OCI-LY1 (cell line): ENCODE results near the gene CPD.
"Not testable (repeated sequence)": the region's sequence is repeated elsewhere in the genome, so short reads cannot be mapped to it uniquely, and the experiment has no call there.

ENCODE experiments used
- H2AFZ ChIP-seq: fragments of 200-600 bp; sonication (generic), shearing (Covaris generic); 2 replicates; pipeline ENCODE4 v1.6.0; 2014; ENCODE audit warnings: antibody characterized with exemption, mild to moderate bottlenecking, low read length
- H3F3A ChIP-seq: fragments of 200-600 bp; sonication (generic), shearing (Covaris generic); 2 replicates; pipeline ENCODE4 v1.6.0; 2014; ENCODE audit warnings: mild to moderate bottlenecking, antibody characterized with exemption, low read length, moderate library complexity; ENCODE audit not compliant: insufficient read depth
- H3K27ac ChIP-seq: fragments of 200-600 bp; sonication (generic); 2 replicates; pipeline ENCODE4 v1.5.1; 2014; ENCODE audit warnings: low read length, mixed run types, mild to moderate bottlenecking, low read depth; ENCODE audit not compliant: poor library complexity, severe bottlenecking
- H3K27me3 ChIP-seq: fragments of 200-600 bp; sonication (generic); 2 replicates; pipeline ENCODE4 v1.6.0; 2014; ENCODE audit warnings: antibody characterized with exemption, mild to moderate bottlenecking, low read length, moderate library complexity; ENCODE audit not compliant: insufficient read depth
- H3K36me3 ChIP-seq: fragments of 200-600 bp; sonication (generic); 2 replicates; pipeline ENCODE4 v1.6.1; 2014; ENCODE audit warnings: mild to moderate bottlenecking, antibody characterized with exemption, low read length, moderate library complexity, mixed read lengths; ENCODE audit not compliant: insufficient read depth
- H3K4me1 ChIP-seq: fragments of 200-600 bp; sonication (generic); 2 replicates; pipeline ENCODE4 v1.5.1; 2014; ENCODE audit warnings: mild to moderate bottlenecking, low read length, moderate library complexity; ENCODE audit not compliant: insufficient read depth, severe bottlenecking
- H3K4me2 ChIP-seq: fragments of 200-600 bp; sonication (generic), shearing (Covaris generic); 2 replicates; pipeline ENCODE4 v1.6.1; 2014; ENCODE audit warnings: low read length
- H3K4me3 ChIP-seq: fragments of 200-600 bp; sonication (generic); 2 replicates; pipeline ENCODE4 v1.5.1; 2014; ENCODE audit warnings: low read length, low read depth, mild to moderate bottlenecking, mixed read lengths; ENCODE audit not compliant: poor library complexity, severe bottlenecking
- H3K79me2 ChIP-seq: fragments of 200-600 bp; shearing (Covaris generic); 2 replicates; pipeline ENCODE4 v1.6.1; 2016; ENCODE audit warnings: mixed run types, low read length, mixed read lengths; ENCODE audit not compliant: insufficient read depth
- H3K9ac ChIP-seq: fragments of 200-600 bp; sonication (generic), shearing (Covaris generic); 2 replicates; pipeline ENCODE4 v1.6.1; 2014; ENCODE audit warnings: mild to moderate bottlenecking, low read length, mixed read lengths
- H3K9me2 ChIP-seq: fragments of 200-600 bp; sonication (generic), shearing (Covaris generic); 2 replicates; pipeline ENCODE4 v1.6.1; 2014; ENCODE audit warnings: low read depth, mild to moderate bottlenecking, low read length, mixed read lengths
- H3K9me3 ChIP-seq: fragments of 200-600 bp; shearing (Covaris generic); 2 replicates; pipeline ENCODE4 v1.6.1; 2014; ENCODE audit warnings: low read length, mixed read lengths
- H4K20me1 ChIP-seq: fragments of 200-600 bp; sonication (generic), shearing (Covaris generic); 2 replicates; pipeline ENCODE4 v1.6.0; 2016; ENCODE audit warnings: mild to moderate bottlenecking, low read length; ENCODE audit not compliant: insufficient read depth
- EZH2 ChIP-seq: fragments of 200-600 bp; sonication (generic), shearing (Covaris generic); IDR thresholded peaks from 2 replicates; pipeline ENCODE4 v1.8.0; 2017; ENCODE audit warnings: borderline replicate concordance, mixed run types, mild to moderate bottlenecking, antibody characterized with exemption, low read length, moderate library complexity, mixed read lengths
- TF ChIP-seq, protein P1 (sequence below): fragments of 200-600 bp; sonication (generic), shearing (Covaris generic); IDR thresholded peaks from 2 replicates; pipeline ENCODE4 v1.5.1; 2017; ENCODE audit warnings: mild to moderate bottlenecking, antibody characterized with exemption, low read length, moderate library complexity, mixed read lengths

The CPD gene

GRCh38 chr17:30349252-30349651, 29.5 kb upstream of the CPD start:
- Histone ChIP-seq H3K27me3 (no peaks in the 10 kb centered on the region), H3K9me3 (no peaks in the 10 kb centered on the region), H3K9me2 (no peaks in the 10 kb centered on the region), H3K36me3 (no peaks in the 10 kb centered on the region), H3K79me2 (no peaks in the 10 kb centered on the region), H3F3A (no peaks in the 10 kb centered on the region), H3K4me3 (no peak overlapping the region), H3K9ac (no peak overlapping the region), H2AFZ (no peak overlapping the region), H4K20me1 (no peaks in the 10 kb centered on the region), H3K4me1 (peaks cover 6% of the 10 kb centered on the region), H3K4me2 (no peak overlapping the region), H3K27ac (no peak overlapping the region)
- TF ChIP-seq, protein P1, sequence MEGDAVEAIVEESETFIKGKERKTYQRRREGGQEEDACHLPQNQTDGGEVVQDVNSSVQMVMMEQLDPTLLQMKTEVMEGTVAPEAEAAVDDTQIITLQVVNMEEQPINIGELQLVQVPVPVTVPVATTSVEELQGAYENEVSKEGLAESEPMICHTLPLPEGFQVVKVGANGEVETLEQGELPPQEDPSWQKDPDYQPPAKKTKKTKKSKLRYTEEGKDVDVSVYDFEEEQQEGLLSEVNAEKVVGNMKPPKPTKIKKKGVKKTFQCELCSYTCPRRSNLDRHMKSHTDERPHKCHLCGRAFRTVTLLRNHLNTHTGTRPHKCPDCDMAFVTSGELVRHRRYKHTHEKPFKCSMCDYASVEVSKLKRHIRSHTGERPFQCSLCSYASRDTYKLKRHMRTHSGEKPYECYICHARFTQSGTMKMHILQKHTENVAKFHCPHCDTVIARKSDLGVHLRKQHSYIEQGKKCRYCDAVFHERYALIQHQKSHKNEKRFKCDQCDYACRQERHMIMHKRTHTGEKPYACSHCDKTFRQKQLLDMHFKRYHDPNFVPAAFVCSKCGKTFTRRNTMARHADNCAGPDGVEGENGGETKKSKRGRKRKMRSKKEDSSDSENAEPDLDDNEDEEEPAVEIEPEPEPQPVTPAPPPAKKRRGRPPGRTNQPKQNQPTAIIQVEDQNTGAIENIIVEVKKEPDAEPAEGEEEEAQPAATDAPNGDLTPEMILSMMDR = no peak
- no peak for TF ChIP-seq EZH2

GRCh38 chr17:30351263-30351662, 27.5 kb upstream of the CPD start:
- not testable (repeated sequence) for H3K4me1 ChIP-seq

DNA sequence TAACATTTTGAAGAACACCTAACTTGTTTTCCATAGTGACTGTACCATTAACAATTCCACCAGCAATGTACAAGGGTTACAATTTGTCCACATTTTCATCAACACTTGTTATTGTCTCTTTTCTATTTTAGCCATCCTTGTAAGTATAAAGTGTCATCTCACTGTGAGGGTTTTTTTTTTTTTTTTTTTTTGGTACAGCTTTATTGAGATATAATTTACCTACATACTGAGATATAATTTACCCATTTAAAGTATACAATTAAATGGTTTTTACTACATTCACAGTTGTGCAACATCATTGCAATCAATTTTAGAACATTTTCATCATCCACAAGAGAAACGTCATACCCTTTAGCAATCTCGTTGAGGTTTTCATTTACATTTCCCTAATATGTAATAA, 27.0 kb upstream of the CPD start:
- TF ChIP-seq EZH2 = no peak
- TF ChIP-seq, protein P1 = no peak
- no peak overlapping the region for H3K9ac ChIP-seq
- no peak overlapping the region for H2AFZ ChIP-seq

More at GRCh38 chr17:30351263-30351662, 27.5 kb upstream of the CPD start:
- not testable (repeated sequence) for H3K9me3 ChIP-seq, H3K4me2 ChIP-seq, H3K9me2 ChIP-seq, H3K79me2 ChIP-seq, H3K27ac ChIP-seq, H3F3A ChIP-seq, H4K20me1 ChIP-seq, H3K9ac ChIP-seq, H3K36me3 ChIP-seq, H3K4me3 ChIP-seq, H3K27me3 ChIP-seq, H2AFZ ChIP-seq

DNA sequence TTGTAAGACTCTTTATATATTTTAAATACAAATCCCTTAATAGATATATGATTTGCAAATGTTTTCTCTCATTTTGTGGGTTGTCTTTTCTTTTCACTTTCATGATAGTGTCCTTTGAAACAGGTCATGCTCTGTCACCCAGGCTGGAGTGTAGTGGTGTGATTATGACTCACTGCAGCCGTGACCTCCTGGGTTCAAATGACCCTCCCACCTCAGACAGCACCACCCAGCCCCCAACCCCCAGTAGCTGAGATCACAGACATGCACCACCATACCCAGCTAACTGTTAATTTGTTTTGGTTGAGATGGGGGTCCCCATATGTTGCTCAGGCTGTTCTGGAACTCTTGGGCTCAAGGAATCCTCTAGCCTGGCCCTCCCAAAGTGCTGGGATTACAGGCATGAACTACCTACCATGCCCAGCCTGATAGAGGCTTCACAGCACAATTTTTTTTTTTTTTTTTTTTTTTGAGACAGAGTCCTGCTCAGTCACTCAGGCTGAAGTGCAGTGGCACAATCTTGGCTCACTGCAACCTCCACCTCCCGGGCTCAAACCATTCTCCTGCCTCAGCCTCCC, 26.4 kb upstream of the CPD start:
- Histone ChIP-seq H3K36me3 (no peaks in the 10 kb centered on the region), H3K79me2 (no peaks in the 10 kb centered on the region), H3K27ac (no peak overlapping the region), H3K4me3 (no peak overlapping the region), H3K9me2 (no peaks in the 10 kb centered on the region), H3K9ac (no peak overlapping the region), H3K4me1 (no peaks in the 10 kb centered on the region), H2AFZ (no peak overlapping the region), H4K20me1 (no peaks in the 10 kb centered on the region), H3F3A (no peaks in the 10 kb centered on the region), H3K27me3 (no peaks in the 10 kb centered on the region), H3K9me3 (no peaks in the 10 kb centered on the region), H3K4me2 (no peak overlapping the region)
- TF ChIP-seq, protein P1 = no peak
- TF ChIP-seq EZH2 = no peak

More for the DNA sequence above, 27.0 kb upstream of the CPD start:
- no peaks in the 10 kb centered on the region for H3F3A ChIP-seq
- H3K27me3 ChIP-seq = no peaks in the 10 kb centered on the region
- H3K27ac ChIP-seq = no peak overlapping the region
- no peaks in the 10 kb centered on the region for H4K20me1 ChIP-seq
- H3K79me2 ChIP-seq = no peaks in the 10 kb centered on the region
- no peak overlapping the region for H3K4me3 ChIP-seq
- no peaks in the 10 kb centered on the region for H3K9me3 ChIP-seq
- H3K4me1 ChIP-seq = no peaks in the 10 kb centered on the region
- H3K9me2 ChIP-seq = no peaks in the 10 kb centered on the region
- H3K4me2 ChIP-seq = no peak overlapping the region
- no peaks in the 10 kb centered on the region for H3K36me3 ChIP-seq
